SK-N-MC (cell line): ENCODE data around the gene ZNF784.

Source experiments
- EZH2 ChIP-seq: fragments of 200-600 bp; sonication (generic); IDR thresholded peaks from one replicate; pipeline ENCODE4 v1.6.1; 2017; ENCODE audit warnings: antibody characterized with exemption
- FOXP2 ChIP-seq: optimal IDR thresholded peaks from 2 replicates; pipeline ENCODE3; 2011; ENCODE audit warnings: mild to moderate bottlenecking, moderate library complexity; ENCODE audit not compliant: insufficient read depth; ENCODE audit errors: extremely low read length, control extremely low read depth

DNA sequence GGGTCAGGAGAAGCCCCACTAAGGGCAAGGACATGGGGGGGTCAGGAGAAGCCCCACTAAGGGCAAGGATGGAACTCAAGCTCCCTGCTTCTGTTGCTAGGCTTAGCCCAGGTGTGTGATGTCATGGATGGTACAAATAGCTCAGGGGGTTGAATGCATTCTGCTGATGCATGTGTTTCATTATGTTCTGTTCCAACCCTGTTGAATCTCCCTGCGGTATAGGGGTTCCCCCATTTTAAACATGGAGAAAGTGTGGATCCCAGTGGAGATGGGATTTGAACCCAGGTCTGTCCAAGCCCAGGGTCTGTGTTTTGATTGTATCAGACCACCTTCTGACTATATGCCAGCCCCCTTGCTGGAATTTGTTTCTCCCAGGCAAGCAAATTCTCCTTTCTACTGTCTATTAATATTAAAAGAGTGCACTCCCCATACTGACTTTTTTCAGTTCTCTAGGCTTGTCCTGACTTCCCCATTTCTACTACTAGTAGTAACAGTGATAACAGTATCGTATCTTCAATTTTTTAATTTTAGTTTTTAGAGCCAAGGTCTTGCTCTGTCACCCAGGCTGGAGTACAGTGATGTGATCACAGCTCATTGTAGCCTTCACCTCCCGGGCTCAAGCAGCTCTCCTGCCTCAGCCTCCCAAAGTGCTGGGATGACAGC, 12.3 kb downstream of the ZNF784 start:
- TF ChIP-seq FOXP2 (no peak), EZH2 (no peak)
